ENCODE measurements around the gene HTT.

HTT gene

GRCh38 chr4:3174371-3175338 lies 100.2 kb downstream of the HTT start:
- TF ChIP-seq POLR2A (IDR thresholded peaks at IDR 0.05; ENCODE audit: low read length), result no peak
- TF ChIP-seq GATA1 (IDR thresholded peaks at IDR 0.05; ENCODE audit: low read depth, low read length), result no peak
- DNase-seq, result no peak

- TF ChIP-seq POLR2A (IDR thresholded peaks at IDR 0.05; ENCODE audit: low read length) (no peak), GATA1 (IDR thresholded peaks at IDR 0.05; ENCODE audit: low read depth, low read length) (no peak)
- DNase-seq, result no peak
These were observed 102.1 kb downstream of the HTT start for GRCh38 chr4:3176367-3177229.

GRCh38 chr4:3177426-3177825 lies 102.9 kb downstream of the HTT start:
- DNase-seq, result no peak
- TF ChIP-seq GATA1 (IDR thresholded peaks at IDR 0.05; ENCODE audit: low read depth, low read length), result no peak
- no peak for TF ChIP-seq POLR2A (IDR thresholded peaks at IDR 0.05; ENCODE audit: low read length)

- DNase-seq, result no peak
- TF ChIP-seq POLR2A (IDR thresholded peaks at IDR 0.05; ENCODE audit: low read length) (no peak), GATA1 (IDR thresholded peaks at IDR 0.05; ENCODE audit: low read depth, low read length) (no peak)
These were observed 103.4 kb downstream of the HTT start for GRCh38 chr4:3177905-3178304.

- no peak for DNase-seq
- TF ChIP-seq GATA1 (IDR thresholded peaks at IDR 0.05; ENCODE audit: low read depth, low read length) (no peak), POLR2A (IDR thresholded peaks at IDR 0.05; ENCODE audit: low read length) (no peak)
These were observed 103.9 kb downstream of the HTT start for GRCh38 chr4:3178351-3178750.

GRCh38 chr4:3179126-3179706 lies 104.7 kb downstream of the HTT start:
- no peak for DNase-seq
- TF ChIP-seq POLR2A (IDR thresholded peaks at IDR 0.05; ENCODE audit: low read length) (no peak), GATA1 (IDR thresholded peaks at IDR 0.05; ENCODE audit: low read depth, low read length) (no peak)

- DNase-seq, result no peak
- no peak for TF ChIP-seq POLR2A (IDR thresholded peaks at IDR 0.05; ENCODE audit: low read length)
- no peak for TF ChIP-seq GATA1 (IDR thresholded peaks at IDR 0.05; ENCODE audit: low read depth, low read length)
These were observed 108.5 kb downstream of the HTT start for GRCh38 chr4:3183008-3183407.

GRCh38 chr4:3184725-3185124 lies 110.2 kb downstream of the HTT start:
- DNase-seq, result no peak
- TF ChIP-seq GATA1 (IDR thresholded peaks at IDR 0.05; ENCODE audit: low read depth, low read length) (no peak), POLR2A (IDR thresholded peaks at IDR 0.05; ENCODE audit: low read length) (no peak)

GRCh38 chr4:3186609-3187008 lies 112.1 kb downstream of the HTT start:
- TF ChIP-seq GATA1 (IDR thresholded peaks at IDR 0.05; ENCODE audit: low read depth, low read length) (no peak), POLR2A (IDR thresholded peaks at IDR 0.05; ENCODE audit: low read length) (no peak)
- no peak for DNase-seq

GRCh38 chr4:3188118-3188517 lies 113.6 kb downstream of the HTT start:
- TF ChIP-seq POLR2A (IDR thresholded peaks at IDR 0.05; ENCODE audit: low read length), result no peak
- TF ChIP-seq GATA1 (IDR thresholded peaks at IDR 0.05; ENCODE audit: low read depth, low read length), result no peak
- DNase-seq, result no peak

GRCh38 chr4:3189459-3189858 lies 115.0 kb downstream of the HTT start:
- TF ChIP-seq POLR2A (IDR thresholded peaks at IDR 0.05; ENCODE audit: low read length) (no peak), GATA1 (IDR thresholded peaks at IDR 0.05; ENCODE audit: low read depth, low read length) (no peak)

GRCh38 chr4:3190549-3190948 lies 116.1 kb downstream of the HTT start:
- no peak for DNase-seq
- TF ChIP-seq POLR2A (IDR thresholded peaks at IDR 0.05; ENCODE audit: low read length), result no peak
- TF ChIP-seq GATA1 (IDR thresholded peaks at IDR 0.05; ENCODE audit: low read depth, low read length), result no peak

More at GRCh38 chr4:3189459-3189858, 115.0 kb downstream of the HTT start:
- DNase-seq, result no peak

GRCh38 chr4:3192188-3192587 lies 117.7 kb downstream of the HTT start:
- DNase-seq, result no peak
- no peak for TF ChIP-seq GATA1 (IDR thresholded peaks at IDR 0.05; ENCODE audit: low read depth, low read length)

- no peak for DNase-seq
- TF ChIP-seq POLR2A (IDR thresholded peaks at IDR 0.05; ENCODE audit: low read length) (no peak), GATA1 (IDR thresholded peaks at IDR 0.05; ENCODE audit: low read depth, low read length) (no peak)
These were observed 118.3 kb downstream of the HTT start for GRCh38 chr4:3192827-3193226.
